Measurements from ENCODE around the gene INHA.

DNA sequence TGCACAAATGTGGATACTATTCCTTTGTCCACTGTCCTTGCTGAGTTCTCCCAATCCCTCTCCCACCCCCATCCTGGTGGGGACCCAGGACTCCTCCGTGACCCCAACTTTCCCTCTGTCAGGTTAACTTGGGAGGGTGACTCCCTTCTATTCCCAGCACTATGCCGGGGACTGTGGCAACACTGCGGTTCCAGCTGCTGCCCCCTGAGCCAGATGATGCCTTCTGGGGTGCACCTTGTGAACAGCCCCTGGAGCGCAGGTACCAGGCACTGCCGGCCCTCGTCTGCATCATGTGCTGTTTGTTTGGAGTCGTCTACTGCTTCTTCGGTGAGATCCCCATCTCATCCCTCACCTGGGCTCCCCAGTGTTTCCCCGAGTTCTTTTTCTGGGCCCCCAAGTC lies 27.5 kb upstream of the INHA start:
- TF ChIP-seq, protein P1, sequence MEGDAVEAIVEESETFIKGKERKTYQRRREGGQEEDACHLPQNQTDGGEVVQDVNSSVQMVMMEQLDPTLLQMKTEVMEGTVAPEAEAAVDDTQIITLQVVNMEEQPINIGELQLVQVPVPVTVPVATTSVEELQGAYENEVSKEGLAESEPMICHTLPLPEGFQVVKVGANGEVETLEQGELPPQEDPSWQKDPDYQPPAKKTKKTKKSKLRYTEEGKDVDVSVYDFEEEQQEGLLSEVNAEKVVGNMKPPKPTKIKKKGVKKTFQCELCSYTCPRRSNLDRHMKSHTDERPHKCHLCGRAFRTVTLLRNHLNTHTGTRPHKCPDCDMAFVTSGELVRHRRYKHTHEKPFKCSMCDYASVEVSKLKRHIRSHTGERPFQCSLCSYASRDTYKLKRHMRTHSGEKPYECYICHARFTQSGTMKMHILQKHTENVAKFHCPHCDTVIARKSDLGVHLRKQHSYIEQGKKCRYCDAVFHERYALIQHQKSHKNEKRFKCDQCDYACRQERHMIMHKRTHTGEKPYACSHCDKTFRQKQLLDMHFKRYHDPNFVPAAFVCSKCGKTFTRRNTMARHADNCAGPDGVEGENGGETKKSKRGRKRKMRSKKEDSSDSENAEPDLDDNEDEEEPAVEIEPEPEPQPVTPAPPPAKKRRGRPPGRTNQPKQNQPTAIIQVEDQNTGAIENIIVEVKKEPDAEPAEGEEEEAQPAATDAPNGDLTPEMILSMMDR (IDR thresholded peaks at IDR 0.05), result no peak
- TF ChIP-seq POLR2A (IDR thresholded peaks at IDR 0.05), result no peak
